ENCODE data around the gene TCF12.

DNA sequence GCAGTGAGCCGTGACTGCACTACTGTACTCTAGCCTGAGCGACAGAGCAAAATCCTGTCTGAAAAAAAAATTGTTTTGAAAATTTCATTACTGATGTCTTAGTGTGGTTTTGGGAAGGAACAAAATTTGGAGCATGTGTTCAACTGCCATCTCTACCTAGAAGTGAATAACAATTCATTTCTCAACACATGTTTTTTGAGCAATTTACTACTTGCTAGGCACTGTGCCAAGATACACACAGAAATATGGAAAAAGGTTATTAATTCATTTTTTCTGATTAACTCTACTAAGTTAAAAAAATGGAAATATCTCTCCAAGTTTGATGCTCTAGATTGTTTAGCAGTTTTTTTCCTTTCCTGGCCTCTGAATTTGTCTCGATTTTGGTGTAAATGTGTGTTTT, 5.2 kb upstream of the TCF12 start:
- no peak for TF ChIP-seq CTCF (IDR thresholded peaks at IDR 0.05; ENCODE audit: insufficient read depth, low read depth, low read length)
- TF ChIP-seq EZH2 (IDR thresholded peaks at IDR 0.05; ENCODE audit: insufficient read depth, low read length), result no peak
